ENCODE measurements around the gene USF1. TPM values are rescaled to one million over a fixed set of nuclear protein-coding genes. Genes with fewer than 3 reads are reported as not detected.
"Not testable (repeated sequence)": the region's sequence is repeated elsewhere in the genome, so short reads cannot be mapped to it uniquely, and the experiment has no call there.

USF1 gene
- total RNA-seq, 4 donors from 2014 or later = 44.8 to 87.5 (median 61.4) TPM

DNA sequence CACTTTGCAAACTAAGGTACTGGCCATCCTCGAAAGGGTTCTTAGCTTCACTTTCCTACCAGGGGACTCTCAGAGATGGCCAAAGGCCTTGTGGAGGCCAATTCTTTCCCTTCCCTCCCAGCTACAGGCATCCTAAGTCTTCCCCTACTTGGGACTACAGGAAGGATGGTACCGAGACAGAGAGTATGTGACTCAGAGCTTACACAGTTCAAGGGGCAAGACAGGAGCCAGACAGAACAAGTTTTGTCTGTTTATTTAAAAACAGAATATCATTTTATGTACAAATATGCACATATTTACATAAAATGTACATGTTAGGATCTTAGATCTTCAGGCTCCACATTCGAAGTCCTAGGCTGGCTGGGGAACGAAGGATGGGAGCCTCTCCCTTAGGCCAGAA lies 25.0 kb upstream of the USF1 start:
- DNase-seq (ENCODE audit: low spot score) (no peak), ATAC-seq (ENCODE audit: low FRiP score) (no peak)
- no peak for TF ChIP-seq CTCF (IDR thresholded peaks at IDR 0.05)

DNA sequence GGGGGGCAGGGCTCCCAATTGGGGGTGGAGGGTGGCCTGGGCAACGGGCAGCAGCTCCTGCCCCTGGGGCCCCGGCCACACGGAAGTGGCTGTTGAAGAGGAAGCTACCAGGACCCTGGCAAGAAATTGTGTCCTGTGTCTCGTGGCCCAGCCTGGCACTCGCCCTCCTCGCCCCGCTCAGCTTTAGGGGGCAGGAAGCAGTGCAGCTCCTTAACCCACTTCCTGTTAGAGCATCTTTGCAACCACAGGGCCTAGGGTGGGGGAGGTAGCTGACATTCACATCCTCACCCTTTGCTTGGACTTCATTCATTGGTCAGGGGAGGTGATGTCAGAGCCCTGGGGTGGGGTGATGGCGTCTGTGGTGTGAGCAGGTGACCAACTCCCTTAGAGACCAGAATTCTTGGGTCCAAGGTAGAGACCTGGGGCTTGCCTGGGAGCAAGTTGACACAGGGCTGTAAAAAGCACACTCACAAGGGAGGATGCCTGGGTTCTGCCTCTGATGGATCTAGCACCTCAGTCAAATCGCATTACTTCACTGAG lies 24.0 kb upstream of the USF1 start, which contains the start of gene ARHGAP30:
TSS of gene ARHGAP30 (minus strand) at position 161 of the 540 bp plus-strand sequence. CDS start 267 bp downstream, outside the sequence.
- ATAC-seq (ENCODE audit: low FRiP score) = peak; percentile 15
- no peak for TF ChIP-seq CTCF (IDR thresholded peaks at IDR 0.05)
- DNase-seq (ENCODE audit: low spot score) = no peak

- TF ChIP-seq CTCF (IDR thresholded peaks at IDR 0.05) = no peak
- ATAC-seq (ENCODE audit: low FRiP score) = no peak
- no peak for DNase-seq (ENCODE audit: low spot score)
Measured at GRCh38 chr1:161069241-161069640, 23.5 kb upstream of the USF1 start.

DNA sequence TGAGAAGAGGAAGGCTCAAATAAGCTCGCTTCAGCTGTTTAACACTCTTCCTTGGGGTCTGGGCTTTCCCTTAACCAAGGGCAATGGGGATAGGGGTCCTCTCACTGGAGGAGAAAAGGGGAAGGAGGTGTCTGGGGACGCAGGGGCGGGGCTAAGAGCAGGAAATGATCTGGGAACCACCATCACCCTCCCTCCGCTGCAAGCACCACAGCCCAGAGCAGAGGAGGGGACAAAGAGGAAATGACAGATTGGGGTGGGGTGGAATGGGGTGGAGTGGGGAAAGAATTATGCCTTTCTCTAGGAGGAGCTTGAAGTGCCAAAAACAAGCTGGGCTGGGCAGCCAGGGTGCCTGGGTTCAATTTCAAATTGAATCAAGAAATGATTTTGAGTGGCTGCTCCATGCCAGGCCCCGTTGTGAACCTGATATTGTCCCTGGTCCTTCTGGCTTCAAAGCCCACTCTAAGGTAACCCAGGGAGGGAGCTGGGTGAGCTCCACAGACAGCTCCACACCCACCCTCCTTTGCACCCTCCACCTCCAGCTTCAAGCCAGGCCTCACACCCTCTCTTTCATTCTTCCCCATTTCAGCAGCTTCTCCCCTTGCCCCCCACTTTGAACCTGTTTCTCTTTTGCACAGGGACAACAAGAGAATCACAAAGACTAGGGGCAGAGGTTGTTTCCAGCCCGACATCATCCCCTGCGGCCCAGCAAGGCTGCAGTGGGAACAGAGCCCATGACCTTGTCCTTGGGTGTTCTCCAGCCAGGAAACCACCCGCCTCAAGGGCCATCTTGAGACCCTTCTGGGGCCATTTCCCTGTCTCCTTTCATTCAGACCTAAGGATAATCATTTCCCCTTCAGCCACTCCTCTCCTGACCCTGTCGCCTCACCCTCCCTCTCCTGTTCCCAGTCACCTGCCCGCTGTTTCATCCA lies 22.8 kb upstream of the USF1 start:
- no peak for TF ChIP-seq CTCF (IDR thresholded peaks at IDR 0.05)
- DNase-seq (ENCODE audit: low spot score) (no peak), ATAC-seq (ENCODE audit: low FRiP score) (peak; percentile 55)

DNA sequence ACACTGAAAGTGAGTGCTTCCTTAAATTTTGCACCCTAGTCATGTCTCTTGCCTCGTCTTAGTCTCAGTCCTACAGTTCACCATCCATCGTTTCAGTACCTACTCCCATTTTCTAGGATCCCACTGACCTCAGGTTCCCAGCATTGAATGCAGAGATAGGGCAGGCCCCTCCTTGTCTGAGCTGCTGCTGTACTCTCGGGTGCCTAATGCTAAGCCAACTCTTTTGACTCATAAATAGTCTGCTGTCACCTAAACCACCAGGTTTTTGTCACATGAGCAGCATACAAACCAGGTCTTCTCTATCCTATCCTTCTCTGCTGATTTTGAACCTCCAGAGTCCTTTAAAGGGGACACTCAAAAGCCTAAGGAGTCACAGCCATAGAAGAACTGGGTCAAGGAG lies 20.9 kb upstream of the USF1 start:
- ATAC-seq (ENCODE audit: low FRiP score) (no peak), DNase-seq (ENCODE audit: low spot score) (no peak)
- TF ChIP-seq CTCF (IDR thresholded peaks at IDR 0.05) = no peak

DNA sequence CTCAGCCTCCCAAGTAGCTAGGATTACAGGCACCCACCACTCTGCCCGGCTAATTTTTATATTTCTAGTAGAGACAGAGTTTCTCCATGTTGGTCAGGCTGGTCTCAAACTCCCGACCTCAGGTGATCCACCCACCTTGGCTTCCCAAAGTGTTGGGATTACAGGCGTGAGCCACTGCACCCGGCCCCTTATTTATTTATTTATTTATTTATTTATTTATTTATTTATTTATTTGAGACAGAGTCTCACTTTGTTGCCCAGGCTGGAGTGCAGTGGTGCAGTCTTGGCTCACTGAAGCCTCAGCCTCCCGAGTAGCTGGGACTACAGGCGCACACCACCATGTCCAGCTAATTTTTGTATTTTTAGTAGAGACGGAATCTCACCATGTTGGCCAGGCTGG lies 19.9 kb upstream of the USF1 start:
- ATAC-seq (ENCODE audit: low FRiP score) = not testable (repeated sequence)

GRCh38 chr1:161063936-161064335 lies 18.2 kb upstream of the USF1 start:
- ATAC-seq (ENCODE audit: low FRiP score); DNase-seq (ENCODE audit: low spot score): not testable (repeated sequence)

More for the DNA sequence above, 19.9 kb upstream of the USF1 start:
- not testable (repeated sequence) for DNase-seq (ENCODE audit: low spot score)

- TF ChIP-seq CTCF (IDR thresholded peaks at IDR 0.05) = no peak
- DNase-seq (ENCODE audit: low spot score) (no peak), ATAC-seq (ENCODE audit: low FRiP score) (no peak)
Measured at GRCh38 chr1:161061419-161061818, 15.6 kb upstream of the USF1 start.
